PC-3 (cell line): Measurements from ENCODE around the gene ATP7A. TPM values are rescaled to one million over a fixed set of nuclear protein-coding genes. Genes with fewer than 3 reads are reported as not detected.

Source experiments
- ATAC-seq: fragments of 200-7000 bp; cut with Tn5 transposase; 2 replicates; pipeline ENCODE4 v1.9.1; 2020; ENCODE audit warnings: mild to moderate bottlenecking, moderate library complexity
- BruUV-seq: library from RNA; stranded (reverse); fragments of 400-500 nt; replicated peaks from 2 replicates; lab custom pipeline; 2021; lab: Mats Ljungman, UMichigan
- CTCF ChIA-PET: fragments of 300-600 bp; sonication (Branson Sonifier 250); formaldehyde crosslinking; loops from one replicate; lab custom pipeline; 2022; ENCODE audit warnings: antibody characterized with exemption; lab: Charles Lee
- POLR2A ChIA-PET: fragments of 300-600 bp; sonication (Branson Sonifier 250); formaldehyde crosslinking; loops from one replicate; lab custom pipeline; 2022; ENCODE audit warnings: antibody characterized with exemption; ENCODE audit not compliant: unreplicated experiment; lab: Charles Lee
- DNase-seq: peaks from one replicate; pipeline ENCODE4 v3.0.0-alpha.2; 2015
- H2AFZ ChIP-seq: fragments of 300-600 bp; sonication (generic); 2 replicates; pipeline ENCODE4 v1.6.0; 2016; ENCODE audit warnings: antibody characterized with exemption, low read length
- H3F3A ChIP-seq: fragments of 300-600 bp; sonication (generic); one replicate; pipeline ENCODE4 v1.6.0; 2017; ENCODE audit warnings: antibody characterized with exemption, low read length, control low read depth, mild to moderate bottlenecking; ENCODE audit not compliant: unreplicated experiment
- H3K27ac ChIP-seq: fragments of 300-600 bp; sonication (generic); 2 replicates; pipeline ENCODE4 v1.5.1; 2016; ENCODE audit warnings: mild to moderate bottlenecking, low read length
- H3K27me3 ChIP-seq: fragments of 300-600 bp; sonication (generic); 2 replicates; pipeline ENCODE4 v1.6.1; 2016; ENCODE audit warnings: low read length, mixed read lengths
- H3K36me3 ChIP-seq: fragments of 300-600 bp; sonication (generic); 2 replicates; pipeline ENCODE4 v1.6.1; 2016; ENCODE audit warnings: low read depth, mixed run types, low read length, mixed read lengths
- H3K4me1 ChIP-seq: fragments of 300-600 bp; sonication (generic); 2 replicates; pipeline ENCODE4 v1.5.1; 2016; ENCODE audit warnings: low read length; ENCODE audit not compliant: insufficient read depth
- H3K4me2 ChIP-seq: fragments of 300-600 bp; sonication (generic); 2 replicates; pipeline ENCODE4 v1.6.0; 2016; ENCODE audit warnings: low read length
- H3K4me3 ChIP-seq: fragments of 300-600 bp; sonication (generic); 2 replicates; pipeline ENCODE4 v1.5.1; 2016; ENCODE audit warnings: mild to moderate bottlenecking, low read length, mixed read lengths
- H3K79me2 ChIP-seq: fragments of 300-600 bp; sonication (generic); 2 replicates; pipeline ENCODE4 v1.6.1; 2017; ENCODE audit warnings: low read length, mixed read lengths
- H3K9ac ChIP-seq: fragments of 300-600 bp; sonication (generic); 2 replicates; pipeline ENCODE4 v1.6.0; 2016; ENCODE audit warnings: mild to moderate bottlenecking, low read length
- H3K9me2 ChIP-seq: fragments of 300-600 bp; sonication (generic); replicated peaks from 2 replicates; pipeline ENCODE4 v1.6.1; 2016; ENCODE audit warnings: mixed run types, low read length, mixed read lengths
- H3K9me3 ChIP-seq: fragments of 300-600 bp; sonication (generic); 2 replicates; pipeline ENCODE4 v1.6.1; 2016; ENCODE audit warnings: low read length, mixed read lengths
- H4K20me1 ChIP-seq: fragments of 300-600 bp; sonication (generic); 2 replicates; pipeline ENCODE4 v1.6.1; 2016; ENCODE audit warnings: low read length, mixed read lengths
- CTCF ChIP-seq: fragments of 300-600 bp; sonication (generic); conservative IDR thresholded peaks from 2 replicates; pipeline ENCODE4 v1.5.1; 2017; ENCODE audit warnings: antibody characterized with exemption, low read depth, mild to moderate bottlenecking, low read length
- EZH2 ChIP-seq: fragments of 300-600 bp; sonication (generic); IDR thresholded peaks from one replicate; pipeline ENCODE4 v1.6.1; 2017; ENCODE audit warnings: antibody characterized with exemption, mild to moderate bottlenecking, low read length; ENCODE audit not compliant: unreplicated experiment
- EZH2phosphoT487 ChIP-seq: fragments of 300-600 bp; sonication (generic); IDR thresholded peaks from 2 replicates; pipeline ENCODE4 v1.6.1; 2018; ENCODE audit warnings: mild to moderate bottlenecking, antibody characterized with exemption, low read length, borderline replicate concordance
- intact Hi-C: fragments of 100-400 bp; cut with micrococcal nuclease; formaldehyde crosslinking; loops from 2 replicates; pipeline ENCODE4 v1.9.0; 2023
- total RNA-seq: library from RNA; depleted of rRNA; stranded (reverse); fragments of >200 nt; gene quantifications from 2 replicates; pipeline ENCODE4 v1.2.3, GENCODE V29; 2014

Gene ATP7A
- total RNA-seq, 1 experiment from 2014 or later, result 3.4 TPM

- Histone ChIP-seq H3K4me3 (no peak overlapping the region), H3K4me2 (no peak overlapping the region), H3K27ac (no peak overlapping the region), H4K20me1 (no peaks in the 10 kb centered on the region), H2AFZ (no peak overlapping the region), H3K9ac (no peak overlapping the region), H3K9me3 (no peaks in the 10 kb centered on the region), H3K36me3 (no peaks in the 10 kb centered on the region), H3K27me3 (no peaks in the 10 kb centered on the region), H3K79me2 (no peaks in the 10 kb centered on the region), H3K4me1 (peaks cover 12% of the 10 kb centered on the region; the same call in 1 of the 2 replicates), H3F3A (no peaks in the 10 kb centered on the region), H3K9me2 (no peaks in the 10 kb centered on the region)
- BruUV-seq, result no TSS peak
- intact Hi-C loops, result no loop called here
- POLR2A ChIA-PET, result no interaction called here
- CTCF ChIA-PET, result no interaction called here
- DNase-seq, result no peak
- no peak for ATAC-seq
- TF ChIP-seq CTCF, result no peak
- TF ChIP-seq EZH2, result no peak
- TF ChIP-seq EZH2phosphoT487, result no peak
Measured at GRCh38 chrX:77975755-77976154, 65.3 kb downstream of the ATP7A start.

GRCh38 chrX:77977095-77977494 lies 66.6 kb downstream of the ATP7A start:
- TF ChIP-seq EZH2phosphoT487 (no peak), EZH2 (no peak), CTCF (no peak)
- Histone ChIP-seq H3K27ac (no peak overlapping the region), H3K4me3 (no peak overlapping the region), H3K4me2 (no peak overlapping the region), H3K9me2 (no peaks in the 10 kb centered on the region), H3K79me2 (no peaks in the 10 kb centered on the region), H3F3A (no peaks in the 10 kb centered on the region), H2AFZ (no peak overlapping the region), H3K27me3 (no peaks in the 10 kb centered on the region), H4K20me1 (no peaks in the 10 kb centered on the region), H3K36me3 (no peaks in the 10 kb centered on the region), H3K9ac (no peak overlapping the region), H3K9me3 (no peaks in the 10 kb centered on the region), H3K4me1 (peaks cover 12% of the 10 kb centered on the region; the same call in 1 of the 2 replicates)
- DNase-seq, result no peak
- no TSS peak for BruUV-seq
- POLR2A ChIA-PET, result interaction anchor here (0.7 kb wide), 1 partner anchor 472 kb away, joined by 4 read pairs; no protein-coding TSS in a partner anchor
- intact Hi-C loops, result no loop called here
- CTCF ChIA-PET, result no interaction called here
- ATAC-seq, result no peak

- Histone ChIP-seq H3K79me2 (no peaks in the 10 kb centered on the region), H3K27me3 (no peaks in the 10 kb centered on the region), H3K36me3 (no peaks in the 10 kb centered on the region), H3K4me2 (no peak overlapping the region), H3K4me3 (no peak overlapping the region), H3K9me2 (no peaks in the 10 kb centered on the region), H3F3A (no peaks in the 10 kb centered on the region), H4K20me1 (no peaks in the 10 kb centered on the region), H2AFZ (no peak overlapping the region), H3K4me1 (peaks cover 12% of the 10 kb centered on the region; the same call in 1 of the 2 replicates), H3K27ac (no peak overlapping the region), H3K9me3 (no peaks in the 10 kb centered on the region), H3K9ac (no peak overlapping the region)
- ChIA-PET CTCF (interaction anchor here (0.6 kb wide), 1 partner anchor 1699 kb away, joined by 3 read pairs; no protein-coding TSS in a partner anchor), POLR2A (interaction anchor here (0.7 kb wide), 2 partner anchors 355 to 472 kb away, joined by 3 to 4 read pairs; no protein-coding TSS in a partner anchor)
- TF ChIP-seq EZH2phosphoT487 (no peak), CTCF (no peak), EZH2 (no peak)
- DNase-seq (no peak), ATAC-seq (no peak)
- BruUV-seq, result no TSS peak
- intact Hi-C loops, result no loop called here
Measured at GRCh38 chrX:77977518-77977917, 67.0 kb downstream of the ATP7A start.
